HepG2 (cell line): ENCODE measurements around the gene TUBA4A. TPM values are rescaled to one million over a fixed set of nuclear protein-coding genes. Genes with fewer than 3 reads are reported as not detected.

Source experiments
- CBFB ChIP-seq: sonication (generic); formaldehyde crosslinking; IDR thresholded peaks from 2 replicates; pipeline ENCODE4 v1.4.0; 2020; ENCODE audit warnings: missing genetic modification reagents
- KDM2A ChIP-seq: sonication (generic); formaldehyde crosslinking; IDR thresholded peaks from 2 replicates; pipeline ENCODE4 v1.4.0; 2020; ENCODE audit warnings: low read depth, missing genetic modification reagents, borderline replicate concordance
- KDM3A ChIP-seq: IDR thresholded peaks from 2 replicates; pipeline ENCODE4 v1.6.1; 2018; ENCODE audit warnings: low read depth, missing compliant biosample characterization
- MED1 ChIP-seq: sonication (generic); formaldehyde crosslinking; IDR thresholded peaks from 2 replicates; pipeline ENCODE4 v1.4.0; 2020; ENCODE audit warnings: missing genetic modification reagents
- NCOA5 ChIP-seq: sonication (generic); formaldehyde crosslinking; IDR thresholded peaks from 2 replicates; pipeline ENCODE4 v1.4.0; 2020; ENCODE audit warnings: missing genetic modification reagents
- NR2C2 ChIP-seq: sonication (generic); formaldehyde crosslinking; IDR thresholded peaks from 2 replicates; pipeline ENCODE4 v1.4.0; 2020; ENCODE audit warnings: missing genetic modification reagents, mild to moderate bottlenecking, moderate library complexity, borderline replicate concordance
- NRL ChIP-seq: sonication (generic); formaldehyde crosslinking; IDR thresholded peaks from 2 replicates; pipeline ENCODE4 v1.5.0; 2020; ENCODE audit warnings: missing genetic modification reagents, mild to moderate bottlenecking, moderate library complexity, borderline replicate concordance
- PHB2 ChIP-seq: fragments of 450-650 bp; IDR thresholded peaks from 2 replicates; pipeline ENCODE4 v1.6.1; 2018; ENCODE audit not compliant: partially characterized antibody
- SP2 ChIP-seq: sonication (generic); formaldehyde crosslinking; IDR thresholded peaks from 2 replicates; pipeline ENCODE4 v1.5.1; 2020; ENCODE audit warnings: mild to moderate bottlenecking, missing genetic modification reagents
- SRSF9 ChIP-seq: fragments of 200-400 bp; formaldehyde crosslinking; IDR thresholded peaks from 2 replicates; pipeline ENCODE4 v1.6.1; 2018; ENCODE audit warnings: borderline replicate concordance, mild to moderate bottlenecking, low read depth, low read length; ENCODE audit not compliant: insufficient read depth, poor library complexity, severe bottlenecking
- ZEB1 ChIP-seq: IDR thresholded peaks from 2 replicates; pipeline ENCODE4 v1.6.1; 2012; ENCODE audit warnings: mild to moderate bottlenecking, low read depth, inconsistent platforms; ENCODE audit not compliant: insufficient replicate concordance
- ZFP82 ChIP-seq: sonication (generic); formaldehyde crosslinking; IDR thresholded peaks from 2 replicates; pipeline ENCODE4 v1.5.1; 2020; ENCODE audit warnings: mild to moderate bottlenecking, missing genetic modification reagents, borderline replicate concordance
- ZMYM2 ChIP-seq: sonication (generic); formaldehyde crosslinking; IDR thresholded peaks from 2 replicates; pipeline ENCODE4 v1.8.0; 2022; ENCODE audit warnings: mild to moderate bottlenecking, missing genetic modification reagents
- ZNF232 ChIP-seq: sonication (generic); formaldehyde crosslinking; IDR thresholded peaks from 2 replicates; pipeline ENCODE4 v1.4.0; 2020; ENCODE audit warnings: missing genetic modification reagents, borderline replicate concordance
- ZNF251 ChIP-seq: sonication (generic); formaldehyde crosslinking; IDR thresholded peaks from 2 replicates; pipeline ENCODE4 v1.9.0; 2021; ENCODE audit warnings: mild to moderate bottlenecking, missing genetic modification reagents
- ZNF550 ChIP-seq: sonication (generic); formaldehyde crosslinking; IDR thresholded peaks from 2 replicates; pipeline ENCODE4 v1.4.0; 2020; ENCODE audit warnings: mild to moderate bottlenecking, missing genetic modification reagents, borderline replicate concordance
- ZNF768 ChIP-seq: sonication (generic); formaldehyde crosslinking; IDR thresholded peaks from 2 replicates; pipeline ENCODE4 v1.4.0; 2020; ENCODE audit warnings: missing genetic modification reagents
- polyA plus RNA-seq, 8 experiments: library from polyadenylated mRNA; depleted of rRNA in 3 of 8; stranded (reverse) in 7 of 8; unstranded in 1 of 8; fragments of >200 nt; fragmentation: Illumina TruSeq in 4 of 8; extraction: Trizol in 4 of 8; gene quantifications; 2 replicates each; pipeline versions ENCODE4 v1.2.1 to v1.2.3, GENCODE V29; 2011 to 2016; ENCODE audit warnings: low read depth in 4 of 8, missing spikeins in 1 of 8, mixed read lengths in 1 of 8; ENCODE audit not compliant: insufficient read depth in 1 of 8
- total RNA-seq, 5 experiments: library from RNA; depleted of rRNA; stranded (reverse); fragments of >200 nt; fragmentation: Illumina TruSeq; extraction: Trizol; gene quantifications; 2 replicates each; pipeline ENCODE4 v1.2.3, GENCODE V29; 2016; ENCODE audit warnings: low read depth in 1 of 5
- TF ChIP-seq, protein P1 (sequence below): sonication (generic); formaldehyde crosslinking; IDR thresholded peaks from 2 replicates; pipeline ENCODE4 v1.5.1; 2020; ENCODE audit warnings: missing genetic modification reagents, mild to moderate bottlenecking, borderline replicate concordance
- TF ChIP-seq, protein P2 (sequence below): sonication (generic); formaldehyde crosslinking; IDR thresholded peaks from 2 replicates; pipeline ENCODE4 v1.4.0; 2020; ENCODE audit warnings: missing genetic modification reagents
- TF ChIP-seq, protein P3 (sequence below): sonication (generic); formaldehyde crosslinking; IDR thresholded peaks from 2 replicates; pipeline ENCODE4 v1.4.0; 2020; ENCODE audit warnings: missing genetic modification reagents, low read depth, mild to moderate bottlenecking, borderline replicate concordance
- TF ChIP-seq, protein P4 (sequence below): sonication (generic); formaldehyde crosslinking; IDR thresholded peaks from 2 replicates; pipeline ENCODE4 v1.5.0; 2020; ENCODE audit warnings: mild to moderate bottlenecking, missing genetic modification reagents
- TF ChIP-seq, protein P5 (sequence below): sonication (generic); formaldehyde crosslinking; conservative IDR thresholded peaks from 2 replicates; pipeline ENCODE4 v1.8.0; 2022; ENCODE audit warnings: low read depth, missing genetic modification reagents

Gene TUBA4A
- total and polyA plus RNA-seq, 2 of the 13 experiments (the other 11 are each of a cell fraction or from before 2014, with no cell fraction given): 1.3 to 12.7 TPM

DNA sequence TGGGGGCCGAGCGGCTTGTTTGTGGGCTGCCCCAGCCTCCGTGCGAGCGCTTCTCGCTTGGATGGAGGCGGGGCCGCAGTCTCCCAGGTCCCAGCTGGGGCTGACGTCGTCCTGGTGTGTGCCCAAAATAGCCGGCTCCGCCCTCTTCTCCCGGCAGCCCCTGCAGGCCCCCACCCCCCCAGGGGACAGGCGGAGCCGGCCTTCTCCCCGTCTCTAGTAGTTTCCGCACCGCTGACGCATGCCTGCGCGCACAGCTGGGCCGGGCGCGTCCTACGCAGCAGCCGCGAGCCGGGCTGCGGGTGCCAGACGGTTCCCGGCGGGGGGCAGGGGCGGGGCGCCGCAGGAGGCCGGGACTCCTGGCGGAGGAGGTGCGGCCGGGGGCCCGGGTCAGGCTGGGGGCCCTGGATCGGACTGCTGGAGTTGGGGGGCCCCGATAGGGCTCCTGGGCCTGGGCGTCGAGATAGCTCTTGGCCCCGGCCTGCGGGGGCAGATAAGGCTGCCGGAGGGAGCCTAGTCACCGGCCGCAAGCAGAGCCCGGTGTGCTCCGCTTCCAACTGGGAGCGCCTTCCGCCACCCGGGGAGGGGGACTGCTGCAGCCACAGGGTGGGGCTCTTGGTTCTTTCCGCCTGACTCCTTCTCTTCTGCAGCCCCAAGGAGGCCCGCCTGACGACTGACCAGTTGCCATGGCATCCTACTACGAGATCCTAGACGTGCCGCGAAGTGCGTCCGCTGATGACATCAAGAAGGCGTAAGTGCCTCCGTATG is 25.6 kb upstream of the TUBA4A start, which contains the start of gene DNAJB2 (continued):
- TF ChIP-seq, protein P1, sequence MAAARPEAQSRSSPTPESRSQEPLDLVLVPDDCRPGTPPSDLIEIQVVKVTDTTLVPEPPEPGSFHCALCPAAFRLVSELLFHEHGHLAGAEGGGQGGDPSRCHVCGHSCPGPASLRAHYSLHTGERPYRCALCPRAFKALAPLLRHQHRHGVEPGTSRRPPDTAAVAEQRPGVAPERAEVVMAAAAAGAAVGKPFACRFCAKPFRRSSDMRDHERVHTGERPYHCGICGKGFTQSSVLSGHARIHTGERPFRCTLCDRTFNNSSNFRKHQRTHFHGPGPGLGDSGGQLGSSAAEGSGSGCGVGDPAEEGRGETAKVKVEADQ: no peak
- TF ChIP-seq, protein P2, sequence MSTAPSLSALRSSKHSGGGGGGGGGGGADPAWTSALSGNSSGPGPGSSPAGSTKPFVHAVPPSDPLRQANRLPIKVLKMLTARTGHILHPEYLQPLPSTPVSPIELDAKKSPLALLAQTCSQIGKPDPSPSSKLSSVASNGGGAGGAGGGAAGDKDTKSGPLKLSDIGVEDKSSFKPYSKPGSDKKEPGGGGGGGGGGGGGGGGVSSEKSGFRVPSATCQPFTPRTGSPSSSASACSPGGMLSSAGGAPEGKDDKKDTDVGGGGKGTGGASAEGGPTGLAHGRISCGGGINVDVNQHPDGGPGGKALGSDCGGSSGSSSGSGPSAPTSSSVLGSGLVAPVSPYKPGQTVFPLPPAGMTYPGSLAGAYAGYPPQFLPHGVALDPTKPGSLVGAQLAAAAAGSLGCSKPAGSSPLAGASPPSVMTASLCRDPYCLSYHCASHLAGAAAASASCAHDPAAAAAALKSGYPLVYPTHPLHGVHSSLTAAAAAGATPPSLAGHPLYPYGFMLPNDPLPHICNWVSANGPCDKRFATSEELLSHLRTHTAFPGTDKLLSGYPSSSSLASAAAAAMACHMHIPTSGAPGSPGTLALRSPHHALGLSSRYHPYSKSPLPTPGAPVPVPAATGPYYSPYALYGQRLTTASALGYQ (CRISPR knock-in tag): peak; percentile 65; the same call in 1 of the 2 replicates
- TF ChIP-seq ZNF251 (no peak; the same call in 1 of the 2 replicates), NR2C2 (CRISPR knock-in tag) (peak; percentile 39; the same call in 1 of the 2 replicates), PHB2 (no peak), ZNF232 (CRISPR knock-in tag) (peak; percentile 37; the same call in 1 of the 2 replicates), KDM2A (CRISPR knock-in tag) (peak; percentile 84; the same call in 1 of the 2 replicates), SRSF9 (no peak), KDM3A (CRISPR knock-in tag) (peak; percentile 91; the same call in 1 of the 2 replicates), ZFP82 (CRISPR knock-in tag) (no peak), CBFB (peak; percentile 50; the same call in 1 of the 2 replicates), NCOA5 (CRISPR knock-in tag) (no peak), ZNF768 (CRISPR knock-in tag) (peak; percentile 57; the same call in 1 of the 2 replicates), ZNF550 (CRISPR knock-in tag) (no peak; the same call in 1 of the 2 replicates), MED1 (CRISPR knock-in tag) (peak; percentile 75; the same call in 1 of the 2 replicates), ZMYM2 (CRISPR knock-in tag) (no peak), ZEB1 (no peak), SP2 (CRISPR knock-in tag) (no peak), NRL (peak; percentile 96)
- TF ChIP-seq, protein P3, sequence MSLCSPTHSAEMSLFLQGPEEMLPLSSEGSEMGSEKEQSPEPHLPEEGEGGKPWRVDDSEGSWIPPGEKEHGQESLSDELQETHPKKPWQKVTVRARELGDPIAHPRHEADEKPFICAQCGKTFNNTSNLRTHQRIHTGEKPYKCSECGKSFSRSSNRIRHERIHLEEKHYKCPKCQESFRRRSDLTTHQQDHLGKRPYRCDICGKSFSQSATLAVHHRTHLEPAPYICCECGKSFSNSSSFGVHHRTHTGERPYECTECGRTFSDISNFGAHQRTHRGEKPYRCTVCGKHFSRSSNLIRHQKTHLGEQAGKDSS: no peak
- TF ChIP-seq, protein P4, sequence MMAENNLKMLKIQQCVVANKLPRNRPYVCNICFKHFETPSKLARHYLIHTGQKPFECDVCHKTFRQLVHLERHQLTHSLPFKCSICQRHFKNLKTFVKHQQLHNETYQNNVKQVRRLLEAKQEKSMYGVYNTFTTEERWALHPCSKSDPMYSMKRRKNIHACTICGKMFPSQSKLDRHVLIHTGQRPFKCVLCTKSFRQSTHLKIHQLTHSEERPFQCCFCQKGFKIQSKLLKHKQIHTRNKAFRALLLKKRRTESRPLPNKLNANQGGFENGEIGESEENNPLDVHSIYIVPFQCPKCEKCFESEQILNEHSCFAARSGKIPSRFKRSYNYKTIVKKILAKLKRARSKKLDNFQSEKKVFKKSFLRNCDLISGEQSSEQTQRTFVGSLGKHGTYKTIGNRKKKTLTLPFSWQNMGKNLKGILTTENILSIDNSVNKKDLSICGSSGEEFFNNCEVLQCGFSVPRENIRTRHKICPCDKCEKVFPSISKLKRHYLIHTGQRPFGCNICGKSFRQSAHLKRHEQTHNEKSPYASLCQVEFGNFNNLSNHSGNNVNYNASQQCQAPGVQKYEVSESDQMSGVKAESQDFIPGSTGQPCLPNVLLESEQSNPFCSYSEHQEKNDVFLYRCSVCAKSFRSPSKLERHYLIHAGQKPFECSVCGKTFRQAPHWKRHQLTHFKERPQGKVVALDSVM (CRISPR knock-in tag): peak; percentile 50; the same call in 1 of the 2 replicates
- TF ChIP-seq, protein P5, sequence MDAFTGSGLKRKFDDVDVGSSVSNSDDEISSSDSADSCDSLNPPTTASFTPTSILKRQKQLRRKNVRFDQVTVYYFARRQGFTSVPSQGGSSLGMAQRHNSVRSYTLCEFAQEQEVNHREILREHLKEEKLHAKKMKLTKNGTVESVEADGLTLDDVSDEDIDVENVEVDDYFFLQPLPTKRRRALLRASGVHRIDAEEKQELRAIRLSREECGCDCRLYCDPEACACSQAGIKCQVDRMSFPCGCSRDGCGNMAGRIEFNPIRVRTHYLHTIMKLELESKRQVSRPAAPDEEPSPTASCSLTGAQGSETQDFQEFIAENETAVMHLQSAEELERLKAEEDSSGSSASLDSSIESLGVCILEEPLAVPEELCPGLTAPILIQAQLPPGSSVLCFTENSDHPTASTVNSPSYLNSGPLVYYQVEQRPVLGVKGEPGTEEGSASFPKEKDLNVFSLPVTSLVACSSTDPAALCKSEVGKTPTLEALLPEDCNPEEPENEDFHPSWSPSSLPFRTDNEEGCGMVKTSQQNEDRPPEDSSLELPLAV (CRISPR knock-in tag): no peak
